Epithelial cell of esophagus (primary cell): ENCODE results near the gene LMX1B.
"Not testable (repeated sequence)": the region's sequence is repeated elsewhere in the genome, so short reads cannot be mapped to it uniquely, and the experiment has no call there.

Experiments
- DNase-seq: peaks from one replicate; pipeline ENCODE4 v3.0.0; 2010; ENCODE audit warnings: low read depth
- H3K4me3 ChIP-seq: 2 replicates; pipeline ENCODE4 v1.5.1; 2011; ENCODE audit warnings: mild to moderate bottlenecking, low read length, control low read depth
- TF ChIP-seq, protein P1 (sequence below): IDR thresholded peaks from 2 replicates; pipeline ENCODE4 v1.5.1; 2011; ENCODE audit warnings: low read depth, mild to moderate bottlenecking, low read length, control low read depth, inconsistent platforms; ENCODE audit not compliant: insufficient read depth; ENCODE audit errors: missing control alignments

LMX1B gene

DNA sequence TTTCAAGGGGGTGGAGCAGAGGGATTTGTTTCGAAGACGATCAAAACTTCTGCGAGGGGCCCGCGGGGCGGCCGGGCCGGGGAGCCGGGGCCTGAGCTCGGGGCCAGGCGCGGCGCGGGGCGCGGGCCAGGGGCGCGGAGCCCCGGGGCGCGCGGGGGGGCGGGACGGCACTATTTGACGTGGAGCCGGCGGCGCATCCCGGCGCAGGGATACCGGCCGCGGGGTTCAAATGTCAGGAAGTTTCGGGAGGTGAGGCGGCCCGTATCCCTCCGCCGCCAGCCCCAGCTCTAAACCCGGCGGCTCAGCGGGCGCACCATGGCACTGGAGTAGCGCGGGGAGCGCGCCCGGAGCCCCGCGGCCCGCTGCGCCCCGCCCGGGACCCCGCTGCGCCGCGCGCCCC is at the start of gene LMX1B:
Gene LMX1B, plus strand, starts transcription at position 278 of the 400 bp plus-strand sequence. CDS start 522 bp downstream, outside the sequence.
- H3K4me3 ChIP-seq: no peak within 1 kb of the TSS
- DNase-seq: peak; percentile 69
- TF ChIP-seq, protein P1, sequence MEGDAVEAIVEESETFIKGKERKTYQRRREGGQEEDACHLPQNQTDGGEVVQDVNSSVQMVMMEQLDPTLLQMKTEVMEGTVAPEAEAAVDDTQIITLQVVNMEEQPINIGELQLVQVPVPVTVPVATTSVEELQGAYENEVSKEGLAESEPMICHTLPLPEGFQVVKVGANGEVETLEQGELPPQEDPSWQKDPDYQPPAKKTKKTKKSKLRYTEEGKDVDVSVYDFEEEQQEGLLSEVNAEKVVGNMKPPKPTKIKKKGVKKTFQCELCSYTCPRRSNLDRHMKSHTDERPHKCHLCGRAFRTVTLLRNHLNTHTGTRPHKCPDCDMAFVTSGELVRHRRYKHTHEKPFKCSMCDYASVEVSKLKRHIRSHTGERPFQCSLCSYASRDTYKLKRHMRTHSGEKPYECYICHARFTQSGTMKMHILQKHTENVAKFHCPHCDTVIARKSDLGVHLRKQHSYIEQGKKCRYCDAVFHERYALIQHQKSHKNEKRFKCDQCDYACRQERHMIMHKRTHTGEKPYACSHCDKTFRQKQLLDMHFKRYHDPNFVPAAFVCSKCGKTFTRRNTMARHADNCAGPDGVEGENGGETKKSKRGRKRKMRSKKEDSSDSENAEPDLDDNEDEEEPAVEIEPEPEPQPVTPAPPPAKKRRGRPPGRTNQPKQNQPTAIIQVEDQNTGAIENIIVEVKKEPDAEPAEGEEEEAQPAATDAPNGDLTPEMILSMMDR: no peak

DNA sequence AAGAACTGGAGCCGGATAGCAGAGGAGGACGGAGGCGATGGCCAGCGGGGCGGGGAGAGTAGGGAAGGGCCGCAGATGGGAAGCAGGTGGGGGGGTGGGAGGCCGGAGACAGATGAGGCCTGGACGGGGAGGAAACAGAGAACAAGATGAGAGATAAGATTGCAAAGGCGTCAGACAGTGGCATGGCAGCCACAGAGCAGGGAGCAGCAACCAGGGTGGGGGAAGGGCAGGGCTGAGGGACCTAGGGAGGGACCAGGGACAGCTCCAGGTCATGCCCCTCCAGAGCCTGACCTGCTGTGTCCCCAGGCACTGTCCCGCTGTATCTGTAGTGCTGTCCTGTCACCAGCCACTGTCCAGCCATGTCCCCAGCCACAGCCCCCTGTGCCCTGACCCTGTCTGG is 49.6 kb upstream of the LMX1B start:
- TF ChIP-seq, protein P1: no peak
- no peak for DNase-seq

DNA sequence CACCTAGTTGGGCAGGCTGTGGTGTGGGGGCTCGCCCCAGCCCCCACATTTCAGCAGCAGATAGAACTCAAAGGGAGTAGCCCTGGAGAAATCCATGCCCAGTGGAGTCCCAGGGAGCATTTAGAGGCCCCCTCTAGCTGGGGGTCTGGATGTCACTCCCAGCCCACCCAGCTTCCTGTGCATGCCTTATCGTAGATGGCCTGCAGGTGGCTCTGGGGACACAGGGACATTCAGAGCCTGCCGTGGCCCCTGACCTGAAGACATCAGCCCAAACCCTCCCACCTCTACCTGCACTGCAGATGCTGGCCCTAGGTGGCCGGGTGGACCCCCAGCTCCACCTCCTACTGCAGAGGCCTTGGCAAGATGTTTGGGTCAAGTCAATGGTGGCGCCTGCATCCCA is 49.0 kb upstream of the LMX1B start:
- H3K4me3 ChIP-seq: no peak overlapping the region
- no peak for DNase-seq
- TF ChIP-seq, protein P1: no peak

More for the DNA sequence above, 49.6 kb upstream of the LMX1B start:
- H3K4me3 ChIP-seq: no peak overlapping the region

GRCh38 chr9:126565336-126566128 is 48.2 kb upstream of the LMX1B start:
- H3K4me3 ChIP-seq: no peak overlapping the region
- TF ChIP-seq, protein P1: no peak
- no peak for DNase-seq

DNA sequence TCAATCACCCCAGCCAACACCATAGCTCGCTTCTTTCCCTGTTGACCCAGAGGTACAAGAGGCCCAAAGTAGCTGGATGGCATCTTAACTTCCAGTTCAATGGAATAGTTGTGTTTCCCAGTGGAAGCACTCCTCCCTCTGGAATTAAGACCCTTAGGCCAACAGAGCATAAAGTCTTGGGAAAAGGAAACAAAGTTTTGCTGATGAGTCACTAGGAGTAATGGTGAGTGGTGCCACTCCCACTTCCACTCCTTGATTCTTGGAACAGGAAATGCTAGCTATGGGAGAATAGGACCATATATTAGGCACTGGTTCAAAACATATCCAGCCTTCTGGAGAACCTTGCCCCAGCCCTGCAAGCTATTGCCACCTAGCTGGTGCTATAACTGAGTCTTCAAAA is 44.7 kb upstream of the LMX1B start:
- DNase-seq: peak; percentile 84
- H3K4me3 ChIP-seq: no peak overlapping the region
- TF ChIP-seq, protein P1: no peak

- DNase-seq: no peak
- TF ChIP-seq, protein P1: no peak
Observed at GRCh38 chr9:126578029-126578428, 35.7 kb upstream of the LMX1B start.

DNA sequence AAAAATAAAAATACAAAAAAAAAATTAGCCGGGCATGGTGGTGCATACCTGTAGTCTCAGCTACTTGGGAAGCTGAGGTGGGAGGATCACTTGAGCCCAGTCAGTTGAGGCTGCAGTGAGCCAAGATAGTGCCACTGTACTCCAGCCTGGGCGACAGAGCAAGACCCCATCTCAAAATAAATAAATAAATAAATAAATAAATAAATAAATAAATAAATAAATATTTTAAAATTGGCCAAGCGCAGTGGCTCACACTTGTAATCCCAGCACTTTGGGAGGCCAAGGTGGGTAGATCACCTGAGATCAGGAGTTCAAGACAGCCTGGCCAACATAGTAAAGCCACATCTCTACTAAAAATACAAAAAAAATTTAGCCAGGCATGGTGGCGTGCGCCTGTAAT is 33.4 kb upstream of the LMX1B start:
- not testable (repeated sequence) for DNase-seq, H3K4me3 ChIP-seq

More at GRCh38 chr9:126578029-126578428, 35.7 kb upstream of the LMX1B start:
- no peak overlapping the region for H3K4me3 ChIP-seq
